Activated T-helper 1 cell treated with anti-CD3 and anti-CD28 coated beads, Interleukin-2, amount 50 U/mL, for 16 hours (primary cell): ENCODE results near the gene IFNW1.
"Not testable (repeated sequence)": the region's sequence is repeated elsewhere in the genome, so short reads cannot be mapped to it uniquely, and the experiment has no call there.

Experiments
- DNase-seq, 2 donors: peaks; one replicate each; pipeline ENCODE4 v3.0.0-alpha.2; 2020; ENCODE audit warnings: low read depth in 1 of 2, low spot score in 1 of 2

The IFNW1 gene

GRCh38 chr9:21141427-21141882, at the start of gene IFNW1:
IFNW1 (minus strand) TSS chr9:21141832; CDS start chr9:21141570, 262 bp downstream.
- DNase-seq: no peak

- not testable (repeated sequence) for DNase-seq
These were observed 45.9 kb upstream of the IFNW1 start, which contains the start of gene IFNA4 for GRCh38 chr9:21187487-21187886. IFNA4 (minus strand) TSS chr9:21187587; CDS start chr9:21187531, 56 bp downstream.

- DNase-seq: not testable (repeated sequence)
These were observed 41.4 kb upstream of the IFNW1 start for GRCh38 chr9:21182810-21183736.

- DNase-seq: no peak
These were observed 33.0 kb upstream of the IFNW1 start for GRCh38 chr9:21174671-21175070.

DNA sequence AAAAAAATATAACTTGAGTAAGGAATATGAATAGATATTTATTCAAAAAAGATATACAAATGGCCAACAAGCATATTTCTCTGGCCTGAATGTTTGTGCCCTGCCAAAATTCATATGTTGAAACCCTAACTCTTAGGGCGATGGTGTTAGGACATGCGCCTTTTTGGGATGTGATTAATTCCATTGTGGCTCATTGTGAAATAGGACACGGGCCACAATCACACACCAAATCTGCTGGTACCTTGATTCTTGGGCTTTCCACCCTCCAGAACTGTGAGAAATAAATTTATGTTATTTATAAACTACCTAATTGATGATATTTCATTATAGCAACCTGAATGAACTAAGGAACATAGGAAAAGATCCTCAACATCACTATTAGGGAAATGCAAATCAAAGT, 30.5 kb upstream of the IFNW1 start:
- no peak for DNase-seq

DNA sequence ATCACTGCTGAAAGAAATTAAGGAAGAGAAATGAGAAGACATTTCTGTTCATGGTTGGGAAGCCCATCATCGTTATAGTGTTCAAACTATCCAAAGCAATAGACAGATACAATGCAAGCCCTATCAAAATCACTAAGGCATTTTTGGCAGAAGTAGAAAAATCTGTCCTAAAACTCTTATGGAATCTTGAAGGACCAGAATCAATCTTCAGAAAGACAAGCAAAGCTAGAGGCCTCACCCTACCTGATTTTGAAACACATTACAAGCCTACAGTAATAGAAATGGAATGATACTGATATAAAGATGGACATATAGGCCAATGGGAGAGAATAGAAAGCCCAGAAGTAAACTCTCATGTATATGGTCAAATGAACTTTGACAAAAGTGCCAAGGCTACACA, 29.7 kb upstream of the IFNW1 start:
- DNase-seq: no peak

- not testable (repeated sequence) for DNase-seq
These were observed 24.9 kb upstream of the IFNW1 start, which contains the start of gene IFNA21 for GRCh38 chr9:21166560-21166959. IFNA21 (minus strand) TSS chr9:21166660; CDS start chr9:21166612, 48 bp downstream.

- no peak for DNase-seq
These were observed 23.9 kb upstream of the IFNW1 start for GRCh38 chr9:21165516-21165915.

GRCh38 chr9:21160178-21160577, 18.5 kb upstream of the IFNW1 start:
- DNase-seq: no peak

- DNase-seq: no peak
These were observed 13.9 kb upstream of the IFNW1 start for GRCh38 chr9:21155501-21155900.

GRCh38 chr9:21154018-21154608, 12.5 kb upstream of the IFNW1 start:
- DNase-seq: no peak

GRCh38 chr9:21153336-21154017, 11.8 kb upstream of the IFNW1 start:
- DNase-seq: no peak

GRCh38 chr9:21144603-21145002, 3.0 kb upstream of the IFNW1 start:
- no peak for DNase-seq

DNA sequence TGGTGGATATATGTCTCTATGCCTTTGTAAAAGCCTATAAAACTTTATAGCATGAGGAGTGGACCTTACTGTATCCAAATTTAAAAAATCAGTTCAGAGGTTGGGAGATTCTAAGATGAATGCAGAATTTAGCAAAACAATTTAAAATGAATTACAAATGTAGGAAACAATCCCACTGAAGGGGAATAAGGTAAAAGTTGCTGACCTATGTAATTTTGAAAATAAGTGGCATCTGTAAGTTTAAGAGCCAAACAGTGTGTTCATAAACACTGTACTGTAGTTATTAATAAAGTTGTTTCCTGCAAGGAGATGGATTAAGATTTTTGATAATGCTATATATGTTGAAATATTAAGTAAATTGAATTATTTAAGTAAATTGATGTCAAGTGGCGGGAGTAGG, 4.6 kb downstream of the IFNW1 start:
- no peak for DNase-seq

DNA sequence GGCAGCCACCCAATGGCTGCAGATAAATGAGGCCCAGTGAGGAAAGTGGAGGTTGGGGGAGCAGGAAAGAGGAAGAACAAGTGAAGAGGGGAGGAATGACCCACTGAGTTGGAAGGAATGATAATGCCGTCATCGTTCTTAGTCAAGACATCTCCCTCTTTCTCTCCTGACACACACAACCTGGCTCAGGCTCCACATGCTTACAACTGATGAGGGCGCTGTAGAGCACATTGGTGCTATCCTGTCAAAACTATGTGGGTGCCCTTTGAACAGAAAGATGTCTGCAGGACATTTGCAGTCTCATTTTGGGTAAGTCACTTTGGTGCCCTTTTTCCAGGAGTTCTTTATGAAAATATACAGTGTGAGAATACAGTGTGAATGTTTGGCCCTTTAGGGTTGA, 5.9 kb downstream of the IFNW1 start:
- DNase-seq: no peak

GRCh38 chr9:21128186-21128585, 13.4 kb downstream of the IFNW1 start:
- not testable (repeated sequence) for DNase-seq

- DNase-seq: no peak
These were observed 19.9 kb downstream of the IFNW1 start for GRCh38 chr9:21121595-21122251.

GRCh38 chr9:21121079-21121478, 20.6 kb downstream of the IFNW1 start:
- no peak for DNase-seq

GRCh38 chr9:21119093-21119770, 22.4 kb downstream of the IFNW1 start:
- no peak for DNase-seq

DNA sequence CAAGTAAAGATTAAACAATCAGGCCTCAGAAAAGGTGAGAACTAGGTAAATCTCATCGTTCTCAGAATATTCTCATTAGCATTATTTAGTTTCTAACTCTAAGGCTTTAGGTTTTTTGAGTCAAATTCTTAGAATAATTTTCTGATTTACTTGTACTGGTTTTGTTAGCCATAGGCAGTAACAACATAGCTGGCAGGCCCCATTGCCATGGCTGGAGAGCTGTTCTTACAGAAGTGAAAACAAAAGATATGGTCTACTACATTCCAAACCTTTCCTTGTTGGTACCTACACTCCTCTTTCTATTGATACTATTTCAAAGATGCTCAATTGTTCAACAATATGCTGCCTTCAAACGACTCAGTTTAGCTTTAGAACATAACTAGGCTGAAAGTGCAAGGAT, 27.3 kb downstream of the IFNW1 start:
- no peak for DNase-seq
